BJ (cell line): Measurements from ENCODE around the gene APOC4. TPM values are rescaled to one million over a fixed set of nuclear protein-coding genes. Genes with fewer than 3 reads are reported as not detected.

Experiments
- CTCF ChIA-PET: fragments of 350-600 bp; formaldehyde crosslinking; extraction: SDS; loops from one replicate; lab custom pipeline; 2021; ENCODE audit warnings: antibody characterized with exemption, inconsistent platforms; lab: Yijun Ruan, JAX
- POLR2A ChIA-PET: fragments of 300-600 bp; sonication (Branson Sonifier 250); formaldehyde crosslinking; extraction: SDS; loops from one replicate; lab custom pipeline; 2021; ENCODE audit warnings: antibody characterized with exemption; lab: Charles Lee
- DNase-seq: peaks from one replicate; pipeline ENCODE4 v3.0.0-alpha.2; 2011; ENCODE audit warnings: low read depth
- H3K27me3 ChIP-seq: 2 replicates; pipeline ENCODE4 v1.6.0; 2011; ENCODE audit warnings: low read length; ENCODE audit not compliant: control insufficient read depth, insufficient read depth
- H3K36me3 ChIP-seq: 2 replicates; pipeline ENCODE4 v1.5.1; 2011; ENCODE audit warnings: low read length; ENCODE audit not compliant: control insufficient read depth, insufficient read depth
- H3K4me3 ChIP-seq: 2 replicates; pipeline ENCODE4 v1.5.1; 2011; ENCODE audit warnings: low read depth, mild to moderate bottlenecking, control low read depth, low read length
- CTCF ChIP-seq: IDR thresholded peaks from 2 replicates; pipeline ENCODE4 v1.5.1; 2011; ENCODE audit warnings: low read depth, mild to moderate bottlenecking, control low read depth, inconsistent platforms, low read length, moderate library complexity; ENCODE audit not compliant: insufficient read depth
- polyA plus RNA-seq: library from polyadenylated mRNA; depleted of rRNA; stranded (reverse); fragments of >200 nt; gene quantifications from 2 replicates; pipeline ENCODE4 v1.2.3, GENCODE V29; 2011

APOC4 gene
- polyA plus RNA-seq, 1 experiment, result not detected

DNA sequence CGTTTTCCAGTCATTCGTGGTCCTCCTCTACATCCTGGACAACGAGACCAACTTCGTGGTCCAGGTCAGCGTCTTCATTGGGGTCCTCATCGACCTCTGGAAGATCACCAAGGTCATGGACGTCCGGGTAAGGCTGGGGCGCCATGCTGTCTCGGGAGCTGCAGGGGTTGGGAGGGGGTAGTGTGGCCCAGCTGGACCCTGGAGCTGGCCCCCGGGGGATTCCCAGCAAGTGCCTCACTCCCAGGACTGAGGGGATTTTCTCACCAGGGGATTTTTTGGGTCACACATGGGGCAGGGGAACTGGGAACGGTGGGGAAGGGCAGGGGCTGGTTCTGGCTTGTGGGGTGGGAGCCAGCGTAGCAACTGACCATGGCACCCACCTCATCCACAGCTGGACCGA lies 48.4 kb downstream of the APOC4 start:
- ChIA-PET POLR2A (no interaction called here), CTCF (interaction anchor here (0.7 to 2.8 kb wide), 4 partner anchors 8 to 49 kb away, joined by 3 to 18 read pairs (median 8); partner anchors contain the start of gene CLASRP)
- Histone ChIP-seq H3K27me3 (no peaks in the 10 kb centered on the region), H3K36me3 (peaks cover 27% of the 10 kb centered on the region), H3K4me3 (no peak overlapping the region)
- no peak for TF ChIP-seq CTCF
- DNase-seq, result no peak

DNA sequence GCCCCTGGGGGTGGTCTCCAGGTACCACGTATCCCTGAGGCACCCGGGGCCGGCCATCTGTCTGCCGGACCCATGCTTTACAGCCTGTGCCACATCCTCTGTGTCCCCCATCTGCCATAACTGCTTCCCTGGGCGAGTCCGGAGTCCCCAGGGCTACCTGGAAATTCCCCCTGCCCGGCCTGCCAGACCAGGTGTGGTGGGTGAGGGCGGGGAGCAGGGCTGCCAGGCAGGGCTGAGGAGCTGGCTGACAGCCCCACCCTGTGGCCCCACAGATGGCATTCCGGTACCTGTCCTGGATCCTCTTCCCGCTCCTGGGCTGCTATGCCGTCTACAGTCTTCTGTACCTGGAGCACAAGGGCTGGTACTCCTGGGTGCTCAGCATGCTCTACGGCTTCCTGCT lies 48.9 kb downstream of the APOC4 start:
- H3K27me3 ChIP-seq, result no peaks in the 10 kb centered on the region
- no peak overlapping the region for H3K4me3 ChIP-seq
- TF ChIP-seq CTCF, result no peak
- peaks cover 23% of the 10 kb centered on the region for H3K36me3 ChIP-seq
- ChIA-PET CTCF (interaction anchor here (2.8 kb wide), 1 partner anchor 12 kb away, joined by 14 read pairs; no protein-coding TSS in a partner anchor), POLR2A (no interaction called here)
- DNase-seq, result no peak

DNA sequence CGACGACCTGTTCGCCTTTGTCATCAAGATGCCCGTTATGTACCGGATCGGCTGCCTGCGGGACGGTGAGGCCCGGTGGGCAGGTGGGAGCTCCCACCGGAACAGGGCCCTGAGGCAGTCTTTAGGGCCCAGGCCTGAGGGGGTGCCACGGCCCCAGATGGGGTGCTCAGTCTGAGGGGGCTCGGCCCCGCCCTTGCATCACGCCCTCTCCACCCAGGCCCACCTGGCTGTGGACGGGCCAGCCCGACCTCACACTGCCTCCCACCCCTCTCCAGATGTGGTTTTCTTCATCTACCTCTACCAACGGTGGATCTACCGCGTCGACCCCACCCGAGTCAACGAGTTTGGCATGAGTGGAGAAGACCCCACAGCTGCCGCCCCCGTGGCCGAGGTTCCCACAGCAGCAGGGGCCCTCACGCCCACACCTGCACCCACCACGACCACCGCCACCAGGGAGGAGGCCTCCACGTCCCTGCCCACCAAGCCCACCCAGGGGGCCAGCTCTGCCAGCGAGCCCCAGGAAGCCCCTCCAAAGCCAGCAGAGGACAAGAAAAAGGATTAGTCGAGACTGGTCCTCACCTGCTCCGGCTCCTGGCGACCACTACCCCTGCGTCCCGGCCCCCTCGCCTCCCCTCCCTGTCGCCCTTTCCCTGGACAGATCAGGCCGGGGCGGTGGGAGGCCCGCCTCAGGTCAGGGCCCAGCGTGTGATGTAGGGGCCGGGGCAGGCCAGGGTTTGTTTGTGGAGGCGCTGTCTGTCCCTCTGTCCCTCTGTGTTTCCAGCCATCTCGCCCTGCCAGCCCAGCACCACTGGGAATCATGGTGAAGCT lies 50.5 kb downstream of the APOC4 start:
- Histone ChIP-seq H3K27me3 (no peaks in the 10 kb centered on the region), H3K4me3 (no peak overlapping the region), H3K36me3 (peaks cover 18% of the 10 kb centered on the region)
- ChIA-PET POLR2A (no interaction called here), CTCF (no interaction called here)
- DNase-seq, result no peak
- no peak for TF ChIP-seq CTCF

DNA sequence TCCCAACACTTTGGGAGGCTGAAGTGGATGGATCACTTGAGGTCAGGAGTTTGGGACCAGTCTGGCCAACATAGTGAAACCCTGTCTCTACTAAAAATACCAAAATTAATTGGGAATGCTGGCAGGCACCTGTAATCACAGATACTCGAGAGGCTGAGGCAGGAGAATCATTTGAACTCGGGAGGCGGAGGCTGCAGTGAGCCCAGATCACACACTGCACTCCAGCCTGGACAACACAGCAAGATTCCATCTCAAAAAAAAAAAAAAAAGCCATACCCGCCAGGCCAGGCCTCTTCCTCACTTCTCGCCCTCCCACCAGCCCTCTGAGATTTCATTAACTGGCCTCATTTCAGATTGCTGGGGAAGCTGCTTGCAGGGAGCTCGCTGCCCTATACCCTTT lies 51.5 kb downstream of the APOC4 start:
- POLR2A ChIA-PET, result no interaction called here
- CTCF ChIA-PET, result no interaction called here
- TF ChIP-seq CTCF, result no peak

GRCh38 chr19:44993926-44994537 lies 52.0 kb downstream of the APOC4 start:
- DNase-seq, result no peak
- TF ChIP-seq CTCF, result no peak
- Histone ChIP-seq H3K4me3 (no peak overlapping the region), H3K36me3 (peaks cover 15% of the 10 kb centered on the region), H3K27me3 (no peaks in the 10 kb centered on the region)
- POLR2A ChIA-PET, result no interaction called here
- CTCF ChIA-PET, result no interaction called here

More for the DNA sequence above, 51.5 kb downstream of the APOC4 start:
- DNase-seq, result no peak
- Histone ChIP-seq H3K27me3 (no peaks in the 10 kb centered on the region), H3K4me3 (no peak overlapping the region), H3K36me3 (peaks cover 15% of the 10 kb centered on the region)
